ENCODE data around the gene SKAP1. TPM values are rescaled to one million over a fixed set of nuclear protein-coding genes. Genes with fewer than 3 reads are reported as not detected.

SKAP1 gene
- total and polyA plus RNA-seq, 2 experiments from 2014 or later = 0.27 TPM; not detected in 1

GRCh38 chr17:48143629-48144028 is 286.4 kb downstream of the SKAP1 start:
- Mint-ChIP-seq H3K27ac (no peak overlapping the region), H3K9me3 (no peaks in the 10 kb centered on the region), H3K4me3 (no peak overlapping the region), H3K4me1 (peaks cover 14% of the 10 kb centered on the region), H3K36me3 (ENCODE audit: low read depth) (no peaks in the 10 kb centered on the region), H3K27me3 (ENCODE audit: insufficient read depth, low read depth, poor library complexity) (peaks cover 7% of the 10 kb centered on the region)
- DNase-seq (ENCODE audit: low spot score) = no peak
- Histone ChIP-seq H3K4me3 (no peak overlapping the region), H3K4me1 (ENCODE audit: insufficient read depth) (peaks cover 7% of the 10 kb centered on the region), H2AFZ (peak overlapping the region; percentile 63; the same call in 1 of the 2 replicates), H3K27me3 (ENCODE audit: insufficient read depth) (no peaks in the 10 kb centered on the region), H4K20me1 (replicated peaks; ENCODE audit: insufficient read depth) (no peaks in the 10 kb centered on the region), H3K4me2 (peak overlapping the region; percentile 32; the same call in 1 of the 2 replicates), H3F3A (replicated peaks; ENCODE audit: low read depth) (no peaks in the 10 kb centered on the region; the same call in 1 of the 2 replicates), H3K27ac (ENCODE audit: low read depth) (no peak overlapping the region), H3K36me3 (ENCODE audit: insufficient read depth) (no peaks in the 10 kb centered on the region), H3K79me2 (replicated peaks; ENCODE audit: insufficient read depth) (no peaks in the 10 kb centered on the region), H3K9me2 (ENCODE audit: insufficient read depth) (no peaks in the 10 kb centered on the region)
- peak; percentile 46 for ATAC-seq
- TF ChIP-seq CTCF (conservative IDR thresholded peaks at IDR 0.05; ENCODE audit: low read depth in 2 of 2) (peak; percentile 25 to 37), POLR2AphosphoS5 (IDR thresholded peaks at IDR 0.05; ENCODE audit: low read depth) (no peak)

GRCh38 chr17:48139944-48140343 is 290.1 kb downstream of the SKAP1 start:
- H3K9me2 ChIP-seq (ENCODE audit: insufficient read depth) = no peaks in the 10 kb centered on the region
- no peaks in the 10 kb centered on the region for H3K9me3 Mint-ChIP-seq
- TF ChIP-seq ZNF462 (CRISPR knock-in tag; IDR thresholded peaks at IDR 0.05) = no peak
- no peak for TF ChIP-seq NANOG (IDR thresholded peaks at IDR 0.05; ENCODE audit: borderline replicate concordance)
- no peak for TF ChIP-seq ZNF331 (CRISPR knock-in tag; IDR thresholded peaks at IDR 0.05; ENCODE audit: low read depth)
- no peak for TF ChIP-seq ETS1 (IDR thresholded peaks at IDR 0.05)
- TF ChIP-seq EZH2 (IDR thresholded peaks at IDR 0.05; ENCODE audit: low read depth, unreplicated experiment) = no peak
- TF ChIP-seq CTCF (conservative IDR thresholded peaks at IDR 0.05; ENCODE audit: low read depth in 2 of 2) = no peak
- no peak for TF ChIP-seq STAT1 (IDR thresholded peaks at IDR 0.05; ENCODE audit: unreplicated experiment)
- no peak for TF ChIP-seq ZNF114 (CRISPR knock-in tag; IDR thresholded peaks at IDR 0.05)
- no peak for TF ChIP-seq JUNB (IDR thresholded peaks at IDR 0.05; ENCODE audit: unreplicated experiment)
- no peak for TF ChIP-seq EZH2phosphoT487 (IDR thresholded peaks at IDR 0.05; ENCODE audit: unreplicated experiment)
- TF ChIP-seq POLR2AphosphoS5 (IDR thresholded peaks at IDR 0.05; ENCODE audit: low read depth) = no peak

More at GRCh38 chr17:48139944-48140343, 290.1 kb downstream of the SKAP1 start:
- Mint-ChIP-seq H3K27me3 (ENCODE audit: insufficient read depth, low read depth, poor library complexity) (no peaks in the 10 kb centered on the region), H3K27ac (no peak overlapping the region), H3K4me3 (no peak overlapping the region), H3K4me1 (peaks cover 5% of the 10 kb centered on the region), H3K36me3 (ENCODE audit: low read depth) (no peaks in the 10 kb centered on the region)
- ATAC-seq (no peak; the same call in 2 of the 3 replicates), DNase-seq (ENCODE audit: low spot score) (no peak)
- Histone ChIP-seq H3K79me2 (replicated peaks; ENCODE audit: insufficient read depth) (no peaks in the 10 kb centered on the region), H4K20me1 (replicated peaks; ENCODE audit: insufficient read depth) (no peaks in the 10 kb centered on the region), H3K4me2 (no peak overlapping the region), H3K27ac (ENCODE audit: low read depth) (no peak overlapping the region), H3F3A (replicated peaks; ENCODE audit: low read depth) (no peaks in the 10 kb centered on the region), H3K36me3 (ENCODE audit: insufficient read depth) (no peaks in the 10 kb centered on the region), H3K4me3 (no peak overlapping the region), H3K27me3 (ENCODE audit: insufficient read depth) (no peaks in the 10 kb centered on the region), H2AFZ (0 out of 2 replicates have a peak overlapping the region, but pooled peaks have one; percentile 81), H3K4me1 (ENCODE audit: insufficient read depth) (no peaks in the 10 kb centered on the region)

Data from GM23338 (cell line).